ENCODE data around the gene SNAP47.
A peak's percentile ranks its signal among the peaks of the same experiment; 100 is the strongest.
"Not testable (repeated sequence)": the region's sequence is repeated elsewhere in the genome, so short reads cannot be mapped to it uniquely, and the experiment has no call there.

SNAP47 gene

GRCh38 chr1:227734856-227735538, at the start of gene SNAP47, which contains the start of gene JMJD4:
TSS of gene SNAP47 (plus strand) at chr1:227735435. CDS start at chr1:227747737, 12,302 bp downstream.
TSS of gene JMJD4 (minus strand) at chr1:227735302. CDS start at chr1:227735273, 29 bp downstream.
- DNase-seq (ENCODE audit: insufficient read length, low spot score) (peak; percentile 92), FAIRE-seq (peak; percentile 79)

- DNase-seq (ENCODE audit: insufficient read length, low spot score) (no peak), FAIRE-seq (no peak)
Observed at GRCh38 chr1:227685807-227686206, 49.4 kb upstream of the SNAP47 start.

GRCh38 chr1:227697321-227697864, 37.8 kb upstream of the SNAP47 start:
- FAIRE-seq (no peak), DNase-seq (ENCODE audit: insufficient read length, low spot score) (no peak)

- FAIRE-seq; DNase-seq (ENCODE audit: insufficient read length, low spot score): not testable (repeated sequence)
Observed at GRCh38 chr1:227701631-227702030, 33.6 kb upstream of the SNAP47 start.

GRCh38 chr1:227707846-227708245, 27.4 kb upstream of the SNAP47 start:
- FAIRE-seq (no peak), DNase-seq (ENCODE audit: insufficient read length, low spot score) (no peak)

- FAIRE-seq: no peak
- DNase-seq (ENCODE audit: insufficient read length, low spot score): no peak
Observed at GRCh38 chr1:227709451-227709850, 25.8 kb upstream of the SNAP47 start.

GRCh38 chr1:227710474-227710873, 24.8 kb upstream of the SNAP47 start:
- not testable (repeated sequence) for FAIRE-seq; DNase-seq (ENCODE audit: insufficient read length, low spot score)

GRCh38 chr1:227712648-227713047, 22.6 kb upstream of the SNAP47 start:
- FAIRE-seq: no peak

GRCh38 chr1:227718932-227719331, 16.3 kb upstream of the SNAP47 start:
- DNase-seq (ENCODE audit: insufficient read length, low spot score) (no peak), FAIRE-seq (no peak)

More at GRCh38 chr1:227712648-227713047, 22.6 kb upstream of the SNAP47 start:
- no peak for DNase-seq (ENCODE audit: insufficient read length, low spot score)

- DNase-seq (ENCODE audit: insufficient read length, low spot score): no peak
Observed at GRCh38 chr1:227723474-227723873, 11.8 kb upstream of the SNAP47 start.

GRCh38 chr1:227725046-227725445, 10.2 kb upstream of the SNAP47 start:
- FAIRE-seq: no peak
- DNase-seq (ENCODE audit: insufficient read length, low spot score): no peak

More at GRCh38 chr1:227723474-227723873, 11.8 kb upstream of the SNAP47 start:
- no peak for FAIRE-seq

GRCh38 chr1:227726318-227726717, 8.9 kb upstream of the SNAP47 start:
- DNase-seq (ENCODE audit: insufficient read length, low spot score) (no peak), FAIRE-seq (no peak)

- FAIRE-seq: no peak
- no peak for DNase-seq (ENCODE audit: insufficient read length, low spot score)
Observed at GRCh38 chr1:227726924-227727599, 8.2 kb upstream of the SNAP47 start.

GRCh38 chr1:227728059-227728891, 7.0 kb upstream of the SNAP47 start:
- peak; percentile 84 for DNase-seq (ENCODE audit: insufficient read length, low spot score)
- FAIRE-seq: peak; percentile 69

- FAIRE-seq (no peak), DNase-seq (ENCODE audit: insufficient read length, low spot score) (no peak)
Observed at GRCh38 chr1:227728892-227729143, 6.4 kb upstream of the SNAP47 start.

- FAIRE-seq (no peak), DNase-seq (ENCODE audit: insufficient read length, low spot score) (no peak)
Observed at GRCh38 chr1:227729144-227729880, 5.9 kb upstream of the SNAP47 start.

- DNase-seq (ENCODE audit: insufficient read length, low spot score): peak; percentile 64
- no peak for FAIRE-seq
Observed at GRCh38 chr1:227729881-227730629, 5.2 kb upstream of the SNAP47 start.

- no peak for FAIRE-seq
- no peak for DNase-seq (ENCODE audit: insufficient read length, low spot score)
Observed at GRCh38 chr1:227730630-227731151, 4.5 kb upstream of the SNAP47 start.

- DNase-seq (ENCODE audit: insufficient read length, low spot score) (no peak), FAIRE-seq (no peak)
Observed at GRCh38 chr1:227731241-227731677, 4.0 kb upstream of the SNAP47 start.

Data from HTR-8/SVneo (cell line).